Natural killer cell (primary cell): ENCODE measurements around the gene SIGLECL1. TPM values are rescaled to one million over a fixed set of nuclear protein-coding genes. Genes with fewer than 3 reads are reported as not detected.

ENCODE experiments used
- ATAC-seq, 3 donors: fragments of 150-1000 bp in 2 of 3; fragments of 200-7000 bp in 1 of 3; cut with Tn5 transposase; 1 replicate in 1 of 3; 2 replicates in 2 of 3; pipeline ENCODE4 v1.10.0; 2021; ENCODE audit warnings: mild to moderate bottlenecking in 2 of 3, moderate library complexity in 2 of 3
- DNase-seq, 2 donors: peaks; one replicate each; pipeline versions ENCODE4 v3.0.0 to v3.0.0-alpha.2; 2013 to 2021; ENCODE audit warnings: mixed read lengths in 1 of 2
- H3K27ac ChIP-seq: one replicate; pipeline ENCODE4 v1.5.1; 2013; ENCODE audit warnings: mild to moderate bottlenecking, low read length
- H3K27me3 ChIP-seq: one replicate; pipeline ENCODE4 v1.6.1; 2013; ENCODE audit warnings: low read length; ENCODE audit not compliant: control insufficient read depth, insufficient read depth
- H3K36me3 ChIP-seq: one replicate; pipeline ENCODE4 v1.6.1; 2013; ENCODE audit warnings: low read length; ENCODE audit not compliant: control insufficient read depth, insufficient read depth
- H3K4me1 ChIP-seq: one replicate; pipeline ENCODE4 v1.6.1; 2013; ENCODE audit warnings: low read length; ENCODE audit not compliant: control insufficient read depth, insufficient read depth
- H3K4me3 ChIP-seq: one replicate; pipeline ENCODE4 v1.5.1; 2013; ENCODE audit warnings: low read length
- H3K9me3 ChIP-seq: one replicate; pipeline ENCODE4 v1.6.1; 2013; ENCODE audit warnings: low read length; ENCODE audit not compliant: control insufficient read depth, insufficient read depth
- H3K27ac Mint-ChIP-seq, 2 donors: one replicate each; pipeline ENCODE4 v1.8.0; 2022; ENCODE audit warnings: mild to moderate bottlenecking in 2 of 2, mixed read lengths in 2 of 2, moderate library complexity in 1 of 2
- H3K27me3 Mint-ChIP-seq, 2 donors: one replicate each; pipeline ENCODE4 v1.8.0; 2022; ENCODE audit warnings: low read depth in 2 of 2, mixed read lengths in 2 of 2
- H3K36me3 Mint-ChIP-seq: one replicate; pipeline ENCODE4 v1.8.0; 2022; ENCODE audit warnings: mixed read lengths
- H3K4me1 Mint-ChIP-seq, 2 donors: one replicate each; pipeline ENCODE4 v1.8.0; 2022; ENCODE audit warnings: mixed read lengths in 2 of 2
- H3K4me3 Mint-ChIP-seq: one replicate; pipeline ENCODE4 v1.8.0; 2022; ENCODE audit warnings: mild to moderate bottlenecking, moderate library complexity, mixed read lengths
- H3K9me3 Mint-ChIP-seq, 2 donors: one replicate each; pipeline ENCODE4 v1.8.0; 2022; ENCODE audit warnings: mixed read lengths in 2 of 2
- CTCF ChIP-seq: fragments of 200-600 bp; IDR thresholded peaks from one replicate; pipeline ENCODE4 v1.8.0; 2022; ENCODE audit warnings: antibody characterized with exemption
- WGBS: methylation state at CpG from one replicate; pipeline ENCODE4 v1.1.7; 2013; ENCODE audit warnings: missing lambda C conversion rate; ENCODE audit not compliant: insufficient coverage; 5-methylcytosine and 5-hydroxymethylcytosine counted together
- intact Hi-C: fragments of 100-400 bp; cut with micrococcal nuclease; formaldehyde crosslinking; loops from one replicate; pipeline ENCODE4 v1.14.2; 2022
- total RNA-seq, 4 donors: library from RNA; stranded (reverse); fragments of 120-200 nt in 1 of 4; gene quantifications; one replicate each; pipeline versions ENCODE4 v1.2.3 to v1.2.4, GENCODE V29; 2013 to 2022

SIGLECL1 gene
- total RNA-seq, 3 donors from 2014 or later (not counting 1 experiment from before 2014, with no cell fraction given) = not detected

GRCh38 chr19:51256155-51256625 is 5.3 kb downstream of the SIGLECL1 start:
- no peaks in the 10 kb centered on the region for H3K4me1 ChIP-seq
- DNase-seq (no peak), ATAC-seq (no peak)
- Mint-ChIP-seq H3K4me1 (peaks cover 0 to 21% of the 10 kb centered on the region in 2 donors), H3K27ac (no peak overlapping the region), H3K9me3 (no peaks in the 10 kb centered on the region), H3K27me3 (no peaks in the 10 kb centered on the region), H3K4me3 (no peak overlapping the region), H3K36me3 (no peaks in the 10 kb centered on the region)
- WGBS = 65% methylated on average over 2 of the region's 2 CpGs
- H3K27me3 ChIP-seq = no peaks in the 10 kb centered on the region
- H3K36me3 ChIP-seq = no peaks in the 10 kb centered on the region
- H3K27ac ChIP-seq = no peak overlapping the region
- no peak overlapping the region for H3K4me3 ChIP-seq
- intact Hi-C loops = no loop called here
- no peaks in the 10 kb centered on the region for H3K9me3 ChIP-seq
- no peak for TF ChIP-seq CTCF

- DNase-seq (no peak), ATAC-seq (no peak)
- no peak for TF ChIP-seq CTCF
- no peaks in the 10 kb centered on the region for H3K27me3 ChIP-seq
- Mint-ChIP-seq H3K27me3 (no peaks in the 10 kb centered on the region), H3K27ac (peak overlapping the region in 1 of 2 donors; percentile 44), H3K4me1 (peaks cover 0 to 21% of the 10 kb centered on the region in 2 donors), H3K9me3 (no peaks in the 10 kb centered on the region), H3K36me3 (no peaks in the 10 kb centered on the region), H3K4me3 (no peak overlapping the region)
- no peak overlapping the region for H3K4me3 ChIP-seq
- no peak overlapping the region for H3K27ac ChIP-seq
- 89% methylated on average over 2 of the region's 2 CpGs for WGBS
- no peaks in the 10 kb centered on the region for H3K36me3 ChIP-seq
- intact Hi-C loops = no loop called here
- H3K9me3 ChIP-seq = no peaks in the 10 kb centered on the region
- H3K4me1 ChIP-seq = no peaks in the 10 kb centered on the region
Observed at GRCh38 chr19:51257471-51257870, 6.6 kb downstream of the SIGLECL1 start.

- H3K4me3 ChIP-seq = no peak overlapping the region
Observed at GRCh38 chr19:51258165-51259160, 7.6 kb downstream of the SIGLECL1 start.

More at GRCh38 chr19:51258165-51259160, 7.6 kb downstream of the SIGLECL1 start:
- H3K4me1 Mint-ChIP-seq = peaks cover 0 to 16% of the 10 kb centered on the region in 2 donors
- DNase-seq = no peak
- H3K27me3 Mint-ChIP-seq = no peaks in the 10 kb centered on the region
- intact Hi-C loops = loop anchor here (1.0 kb wide), 1 partner anchor 100 kb away; no protein-coding TSS in a partner anchor
- no peaks in the 10 kb centered on the region for H3K4me1 ChIP-seq
- H3K27ac ChIP-seq = no peak overlapping the region
- no peaks in the 10 kb centered on the region for H3K27me3 ChIP-seq
- no peak for TF ChIP-seq CTCF
- no peaks in the 10 kb centered on the region for H3K9me3 ChIP-seq
- H3K9me3 Mint-ChIP-seq = no peaks in the 10 kb centered on the region
- H3K27ac Mint-ChIP-seq = no peak overlapping the region
- ATAC-seq = no peak
- H3K36me3 Mint-ChIP-seq = no peaks in the 10 kb centered on the region
- 36% methylated on average over 6 of the region's 6 CpGs for WGBS
- no peak overlapping the region for H3K4me3 Mint-ChIP-seq
- no peaks in the 10 kb centered on the region for H3K36me3 ChIP-seq
